ENCODE results near the gene SNRPB2.

DNA sequence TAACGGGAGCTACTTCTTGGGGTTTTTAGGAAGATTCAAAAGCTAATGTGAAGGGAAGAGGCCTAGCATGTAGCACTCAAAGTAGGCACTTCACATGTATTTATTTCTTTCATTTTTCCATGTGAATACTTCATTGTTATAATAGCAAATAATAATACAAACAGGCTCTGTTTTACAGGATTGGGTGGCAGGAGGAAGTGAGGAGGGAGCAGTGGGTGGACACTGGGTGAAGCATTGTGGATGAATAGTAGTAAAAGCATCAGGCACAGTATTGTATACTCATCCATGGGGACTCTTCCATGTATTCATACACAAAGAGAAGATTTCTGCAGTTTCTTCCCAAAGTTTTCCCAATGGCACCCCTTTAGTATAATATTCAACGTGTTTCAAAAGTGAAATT, 38.4 kb upstream of the SNRPB2 start:
- TF ChIP-seq FUS (optimal IDR thresholded peaks at IDR 0.05; ENCODE audit: low read depth, low read length) (no peak), NCOA4 (IDR thresholded peaks at IDR 0.05; ENCODE audit: partially characterized antibody) (no peak)

All from K562 (cell line).